ENCODE measurements around the gene TECR. TPM values are rescaled to one million over a fixed set of nuclear protein-coding genes. Genes with fewer than 3 reads are reported as not detected.

Gene TECR
- total and polyA plus RNA-seq, 2 of the 13 experiments (the other 11 are each of a cell fraction or from before 2014, with no cell fraction given) = 54.9 to 121 TPM

GRCh38 chr19:14554382-14554812, 25.0 kb downstream of the TECR start (continued):
- TF ChIP-seq THAP9 (CRISPR knock-in tag; IDR thresholded peaks at IDR 0.05; ENCODE audit: borderline replicate concordance) (0 out of 2 replicates have a peak, but pooled peaks have one; percentile 19), GABPB1 (CRISPR knock-in tag; IDR thresholded peaks at IDR 0.05) (0 out of 2 replicates have a peak, but pooled peaks have one; percentile 18), HNRNPH1 (optimal IDR thresholded peaks at IDR 0.05; ENCODE audit: low read depth, low read length) (no peak), GATAD2A (CRISPR knock-in tag; IDR thresholded peaks at IDR 0.05) (peak; percentile 59), HES4 (CRISPR knock-in tag; IDR thresholded peaks at IDR 0.05; ENCODE audit: borderline replicate concordance) (peak; percentile 71), IKZF1 (IDR thresholded peaks at IDR 0.05) (no peak), CEBPG (CRISPR knock-in tag; IDR thresholded peaks at IDR 0.05) (no peak), ZNF326 (CRISPR knock-in tag; IDR thresholded peaks at IDR 0.05; ENCODE audit: borderline replicate concordance) (no peak), MTA1 (CRISPR knock-in tag; IDR thresholded peaks at IDR 0.05; ENCODE audit: borderline replicate concordance) (peak; percentile 65; the same call in 1 of the 2 replicates), ZBTB1 (CRISPR knock-in tag; IDR thresholded peaks at IDR 0.05; ENCODE audit: borderline replicate concordance) (no peak), GATA4 (IDR thresholded peaks at IDR 0.05; ENCODE audit: borderline replicate concordance, low read depth) (no peak), RNF219 (CRISPR knock-in tag; IDR thresholded peaks at IDR 0.05) (no peak), PHF5A (CRISPR knock-in tag; IDR thresholded peaks at IDR 0.05; ENCODE audit: low read depth, unreplicated experiment) (no peak), ZNF225 (CRISPR knock-in tag; IDR thresholded peaks at IDR 0.05) (no peak), MYPOP (CRISPR knock-in tag; IDR thresholded peaks at IDR 0.05) (no peak), HMGXB3 (CRISPR knock-in tag; IDR thresholded peaks at IDR 0.05; ENCODE audit: borderline replicate concordance) (no peak), CENPT (CRISPR knock-in tag; IDR thresholded peaks at IDR 0.05; ENCODE audit: low read depth) (no peak), TBX2 (CRISPR knock-in tag; IDR thresholded peaks at IDR 0.05; ENCODE audit: borderline replicate concordance) (peak; percentile 65; the same call in 1 of the 2 replicates), LCORL (IDR thresholded peaks at IDR 0.05) (no peak), LCORL (CRISPR knock-in tag; IDR thresholded peaks at IDR 0.05) (peak; percentile 22; the same call in 1 of the 2 replicates), ZFYVE20 (CRISPR knock-in tag; IDR thresholded peaks at IDR 0.05; ENCODE audit: borderline replicate concordance, low read depth) (no peak)
